Measurements from ENCODE around the gene TPCN2. TPM values are rescaled to one million over a fixed set of nuclear protein-coding genes. Genes with fewer than 3 reads are reported as not detected.

The TPCN2 gene
- total RNA-seq, 4 donors from 2014 or later: 16.8 to 33.8 (median 28.3) TPM

GRCh38 chr11:69167130-69167915 lies 118.6 kb downstream of the TPCN2 start:
- 75 to 89% methylated on average over 7 to 8 of the region's 10 CpGs for WGBS, 2 donors (ENCODE audit: low coverage in 1 of 2)
- Histone ChIP-seq H3K36me3 (no peaks in the 10 kb centered on the region), H3K4me3 (no peak overlapping the region), H3K27me3 (no peaks in the 10 kb centered on the region), H3K9me3 (peaks cover 0 to 13% (median 0%) of the 10 kb centered on the region in 3 donors), H3K4me1 (peaks cover 0 to 16% (median 8%) of the 10 kb centered on the region in 3 donors), H3K27ac (peak overlapping the region in 2 of 4 donors; percentile 66 to 77)
- no peak for ATAC-seq
- TF ChIP-seq POLR2A (IDR thresholded peaks at IDR 0.05) (no peak), POLR2AphosphoS5 (IDR thresholded peaks at IDR 0.05) (no peak), EP300 (IDR thresholded peaks at IDR 0.05) (no peak), CTCF (IDR thresholded peaks at IDR 0.05) (no peak)

GRCh38 chr11:69167916-69168691 lies 119.4 kb downstream of the TPCN2 start:
- no peak for ATAC-seq
- 74 to 81% methylated on average over 8 of the region's 9 CpGs for WGBS, 2 donors (ENCODE audit: low coverage in 1 of 2)
- Histone ChIP-seq H3K27me3 (no peaks in the 10 kb centered on the region), H3K36me3 (no peaks in the 10 kb centered on the region), H3K4me1 (peaks cover 0 to 16% (median 8%) of the 10 kb centered on the region in 3 donors), H3K27ac (no peak overlapping the region), H3K4me3 (no peak overlapping the region), H3K9me3 (peaks cover 0 to 6% (median 0%) of the 10 kb centered on the region in 3 donors)
- no peak for TF ChIP-seq POLR2AphosphoS5 (IDR thresholded peaks at IDR 0.05)

- Histone ChIP-seq H3K4me3 (no peak overlapping the region), H3K9me3 (peaks cover 0 to under 1% (median 0%) of the 10 kb centered on the region in 3 donors), H3K27ac (no peak overlapping the region), H3K4me1 (peaks cover 0 to 16% (median 8%) of the 10 kb centered on the region in 3 donors), H3K36me3 (no peaks in the 10 kb centered on the region), H3K27me3 (no peaks in the 10 kb centered on the region)
- ATAC-seq: no peak
- WGBS, 2 donors (ENCODE audit: low coverage in 1 of 2): 96 to 100% methylated on average over 3 of the region's 3 CpGs
- TF ChIP-seq POLR2A (IDR thresholded peaks at IDR 0.05) (no peak), CTCF (IDR thresholded peaks at IDR 0.05) (no peak), EP300 (IDR thresholded peaks at IDR 0.05) (no peak), POLR2AphosphoS5 (IDR thresholded peaks at IDR 0.05) (no peak)
Observed at GRCh38 chr11:69169479-69169878, 120.7 kb downstream of the TPCN2 start.

- WGBS, 2 donors (ENCODE audit: low coverage in 1 of 2): 73% methylated on average over 2 of the region's 6 CpGs; no CpG with 5 or more reads in 1 of the 2 donors
- Histone ChIP-seq H3K36me3 (no peaks in the 10 kb centered on the region), H3K27ac (no peak overlapping the region), H3K4me1 (peaks cover 0 to 16% (median 8%) of the 10 kb centered on the region in 3 donors), H3K4me3 (no peak overlapping the region), H3K27me3 (no peaks in the 10 kb centered on the region), H3K9me3 (peaks cover 0 to 13% (median 0%) of the 10 kb centered on the region in 3 donors)
- no peak for ATAC-seq
- no peak for TF ChIP-seq CTCF (IDR thresholded peaks at IDR 0.05)
- no peak for TF ChIP-seq EP300 (IDR thresholded peaks at IDR 0.05)
- TF ChIP-seq POLR2A (IDR thresholded peaks at IDR 0.05): no peak
- TF ChIP-seq POLR2AphosphoS5 (IDR thresholded peaks at IDR 0.05): no peak
Observed at GRCh38 chr11:69170704-69171103, 122.0 kb downstream of the TPCN2 start.

- ATAC-seq: no peak
- 75 to 83% methylated on average over 1 to 6 of the region's 6 CpGs for WGBS, 2 donors (ENCODE audit: low coverage in 1 of 2)
- no peak overlapping the region for H3K27ac ChIP-seq
Observed at GRCh38 chr11:69171476-69172240, 122.9 kb downstream of the TPCN2 start.

More at GRCh38 chr11:69171476-69172240, 122.9 kb downstream of the TPCN2 start:
- peaks cover 0 to 19% (median 0%) of the 10 kb centered on the region in 3 donors for H3K9me3 ChIP-seq
- no peaks in the 10 kb centered on the region for H3K27me3 ChIP-seq
- H3K4me3 ChIP-seq: no peak overlapping the region
- TF ChIP-seq CTCF (IDR thresholded peaks at IDR 0.05) (no peak), POLR2A (IDR thresholded peaks at IDR 0.05) (no peak), EP300 (IDR thresholded peaks at IDR 0.05) (no peak), POLR2AphosphoS5 (IDR thresholded peaks at IDR 0.05) (no peak)
- peaks cover 0 to 8% (median under 1%) of the 10 kb centered on the region in 3 donors for H3K4me1 ChIP-seq
- H3K36me3 ChIP-seq: no peaks in the 10 kb centered on the region
